ENCODE measurements around the gene AOC2. TPM values are rescaled to one million over a fixed set of nuclear protein-coding genes. Genes with fewer than 3 reads are reported as not detected.

AOC2 gene, protein sequence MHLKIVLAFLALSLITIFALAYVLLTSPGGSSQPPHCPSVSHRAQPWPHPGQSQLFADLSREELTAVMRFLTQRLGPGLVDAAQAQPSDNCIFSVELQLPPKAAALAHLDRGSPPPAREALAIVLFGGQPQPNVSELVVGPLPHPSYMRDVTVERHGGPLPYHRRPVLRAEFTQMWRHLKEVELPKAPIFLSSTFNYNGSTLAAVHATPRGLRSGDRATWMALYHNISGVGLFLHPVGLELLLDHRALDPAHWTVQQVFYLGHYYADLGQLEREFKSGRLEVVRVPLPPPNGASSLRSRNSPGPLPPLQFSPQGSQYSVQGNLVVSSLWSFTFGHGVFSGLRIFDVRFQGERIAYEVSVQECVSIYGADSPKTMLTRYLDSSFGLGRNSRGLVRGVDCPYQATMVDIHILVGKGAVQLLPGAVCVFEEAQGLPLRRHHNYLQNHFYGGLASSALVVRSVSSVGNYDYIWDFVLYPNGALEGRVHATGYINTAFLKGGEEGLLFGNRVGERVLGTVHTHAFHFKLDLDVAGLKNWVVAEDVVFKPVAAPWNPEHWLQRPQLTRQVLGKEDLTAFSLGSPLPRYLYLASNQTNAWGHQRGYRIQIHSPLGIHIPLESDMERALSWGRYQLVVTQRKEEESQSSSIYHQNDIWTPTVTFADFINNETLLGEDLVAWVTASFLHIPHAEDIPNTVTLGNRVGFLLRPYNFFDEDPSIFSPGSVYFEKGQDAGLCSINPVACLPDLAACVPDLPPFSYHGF
- 0.65 and 1.9 TPM in 2 replicates for total RNA-seq

DNA sequence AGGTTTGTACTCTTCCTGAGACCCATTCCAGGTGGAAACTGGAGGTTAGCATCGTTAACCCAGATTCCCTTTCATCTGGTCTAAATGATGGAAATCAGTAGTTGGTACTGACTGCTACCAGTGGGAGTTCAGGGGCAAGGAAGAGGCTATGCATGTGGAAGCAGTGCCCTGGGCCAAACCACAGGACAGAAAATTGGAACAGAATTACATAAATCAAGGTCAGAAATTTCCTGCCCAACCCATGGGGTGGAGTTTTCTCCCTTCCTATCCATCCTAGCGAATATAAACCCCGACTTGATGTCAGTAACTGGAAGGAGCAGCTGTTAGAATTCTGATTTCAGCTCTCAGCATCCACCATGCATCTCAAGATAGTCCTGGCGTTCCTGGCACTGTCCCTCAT, at the start of gene AOC2:
AOC2 (plus strand) TSS at position 310 of the 400 bp plus-strand sequence; CDS start at position 357, 47 bp downstream.

DNA sequence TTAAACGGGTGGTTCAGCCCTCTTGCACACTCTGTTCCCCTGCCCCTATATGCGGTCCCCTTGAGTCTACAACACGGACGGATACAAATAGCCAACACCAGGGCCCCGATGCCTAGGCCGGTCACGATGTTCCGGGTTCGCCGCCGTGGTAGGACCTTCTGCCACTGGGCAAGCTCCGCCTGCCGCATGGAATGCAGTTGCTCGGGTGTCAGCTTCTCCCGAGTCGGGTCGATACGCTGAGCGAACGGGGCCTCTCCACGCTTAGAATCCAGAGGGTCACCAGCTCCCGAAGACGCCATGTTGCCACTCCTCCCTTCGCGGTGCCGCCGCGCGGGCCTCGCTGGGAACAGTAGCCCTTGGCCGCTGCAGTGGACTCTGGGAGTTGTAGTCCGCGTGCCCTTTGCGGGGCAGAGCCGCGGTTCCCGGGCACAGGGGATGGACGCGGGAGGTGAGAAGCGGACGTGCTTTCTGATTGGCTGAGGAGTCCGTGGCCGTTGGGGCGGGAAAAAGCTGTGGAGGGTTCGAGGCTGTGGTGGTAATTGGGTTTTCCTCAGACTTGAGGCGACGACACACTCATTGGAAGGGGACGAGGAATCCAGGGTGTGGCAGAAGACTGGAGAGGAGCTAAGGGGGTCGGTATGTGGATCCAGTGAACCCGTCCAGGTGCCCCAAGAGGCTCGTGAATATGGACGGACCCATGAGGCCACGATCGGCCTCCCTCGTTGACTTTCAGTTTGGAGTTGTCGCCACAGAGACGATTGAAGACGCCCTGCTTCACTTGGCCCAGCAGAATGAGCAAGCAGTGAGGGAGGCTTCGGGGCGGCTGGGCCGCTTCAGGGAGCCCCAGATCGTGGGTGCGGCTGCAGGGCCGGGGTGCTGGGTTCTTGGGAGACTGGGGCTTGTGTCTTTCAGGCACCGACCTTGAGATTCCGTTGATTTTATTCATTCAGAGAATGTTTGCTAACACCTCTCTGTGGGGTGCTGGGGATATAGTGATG, 45.7 kb upstream of the AOC2 start, which contains the start of the genes CNTD1 and COA3:
CNTD1 (plus strand) TSS at position 479 of the 998 bp plus-strand sequence; CDS start at position 686, 207 bp downstream.
COA3 (minus strand) TSS at position 322 of the 998 bp plus-strand sequence; CDS start at position 299, 23 bp downstream.

DNA sequence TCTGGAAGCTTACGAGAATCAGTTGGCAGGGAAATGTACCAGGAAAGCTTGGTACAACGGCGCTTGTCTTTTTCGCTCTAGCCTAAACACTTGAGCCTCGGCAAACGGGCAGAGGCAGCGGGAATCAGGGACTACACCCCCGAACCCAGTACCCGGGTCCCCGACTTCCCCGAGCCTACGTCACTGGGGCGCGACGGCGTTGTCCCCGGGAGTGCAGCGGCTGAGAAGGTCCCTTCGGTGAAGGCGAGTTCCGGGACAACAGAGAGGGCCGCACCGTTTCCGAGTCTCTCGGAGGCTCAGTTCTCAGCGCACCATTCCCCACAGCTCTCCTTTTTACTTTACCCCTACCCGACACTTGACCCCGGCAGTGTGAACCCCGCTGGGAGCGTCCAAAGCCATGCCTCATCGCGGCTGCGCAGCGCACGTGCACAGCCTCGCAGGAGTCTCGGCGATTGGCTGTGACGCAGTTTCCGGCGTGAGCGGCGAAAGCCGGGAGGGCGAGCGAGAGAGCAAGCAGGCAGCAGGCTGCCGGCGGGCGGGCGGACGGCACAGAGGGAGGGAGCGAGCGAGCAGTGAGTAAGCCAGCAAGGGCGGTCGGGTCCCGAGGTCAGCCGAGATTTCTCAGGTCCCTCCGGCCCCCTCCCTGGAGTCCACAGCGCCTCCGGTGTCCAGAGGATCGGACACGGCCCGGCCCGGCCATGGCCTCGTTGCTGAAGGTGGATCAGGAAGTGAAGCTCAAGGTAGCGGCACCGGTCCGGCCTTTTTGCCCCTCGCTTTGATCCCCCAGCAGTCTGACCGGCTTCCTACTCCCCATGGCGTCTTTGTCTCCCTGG, 11.2 kb upstream of the AOC2 start, which contains the start of gene PSME3:
PSME3 (plus strand) TSS at position 464 of the 833 bp plus-strand sequence; CDS start at position 699, 235 bp downstream.

DNA sequence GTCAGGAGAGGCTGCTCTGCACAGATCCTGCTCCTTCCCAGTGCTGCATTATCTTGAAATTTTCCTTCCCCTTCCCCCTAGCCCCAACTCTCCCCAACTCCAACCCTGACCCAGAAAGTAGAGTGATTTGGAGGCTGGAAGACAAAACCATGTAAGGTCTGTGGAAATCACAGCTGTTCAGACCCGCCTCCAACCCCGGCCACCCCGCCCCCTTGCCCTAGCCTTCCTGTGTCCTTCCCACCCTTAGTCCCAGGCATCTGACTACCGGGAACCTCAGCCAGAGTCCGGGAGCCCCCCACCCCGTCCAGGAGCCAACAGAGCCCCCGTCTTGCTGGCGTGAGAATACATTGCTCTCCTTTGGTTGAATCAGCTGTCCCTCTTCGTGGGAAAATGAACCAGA, 6.6 kb downstream of the AOC2 start, which contains the start of gene AOC3:
AOC3 (plus strand) TSS at position 246 of the 400 bp plus-strand sequence; CDS start at position 391, 145 bp downstream.

Small RNA genes within 50 kb of the gene (small RNA-seq; reads per million reads assigned to genes)
- gene MIR6781, result 0.13 reads per million
- not detected for gene RNU6-287P

Other genes starting within 250 kb of the AOC2 start
- gene RETREG3, start 235.2 kb upstream of the AOC2 start, total RNA-seq, result 62.4 and 80.3 TPM in 2 replicates
- gene TUBG1, start 234.9 kb upstream of the AOC2 start, total RNA-seq, result 57.5 and 64.1 TPM in 2 replicates
- gene TUBG2, start 185.3 kb upstream of the AOC2 start, total RNA-seq, result 6.1 and 9.5 TPM in 2 replicates
- 9.6 and 18.0 TPM in 2 replicates for gene PLEKHH3, start 167.6 kb upstream of the AOC2 start, total RNA-seq
- gene CCR10, start 162.7 kb upstream of the AOC2 start, total RNA-seq, result 2.1 and 2.6 TPM in 2 replicates
- 23.8 and 30.2 TPM in 2 replicates for gene CNTNAP1, start 162.0 kb upstream of the AOC2 start, total RNA-seq
- 18.0 and 19.2 TPM in 2 replicates for gene EZH1, start 99.5 kb upstream of the AOC2 start, total RNA-seq
- 7.6 and 19.6 TPM in 2 replicates for gene RAMP2, start 83.4 kb upstream of the AOC2 start, total RNA-seq
- gene VPS25, start 71.1 kb upstream of the AOC2 start, total RNA-seq, result 46.1 and 50.1 TPM in 2 replicates
- gene WNK4, start 64.0 kb upstream of the AOC2 start, total RNA-seq, result 1.3 and 2.6 TPM in 2 replicates
- gene COA3, start 45.9 kb upstream of the AOC2 start, total RNA-seq, result 43.2 and 46.4 TPM in 2 replicates
- under 0.01 TPM in 1 of 2 replicates, not detected in the other for gene CNTD1, start 45.7 kb upstream of the AOC2 start, total RNA-seq
- gene BECN1, start 20.3 kb upstream of the AOC2 start, total RNA-seq, result 81.2 and 86.2 TPM in 2 replicates
- 109 and 148 TPM in 2 replicates for gene PSME3, start 11.2 kb upstream of the AOC2 start, total RNA-seq
- gene AOC3, start 6.6 kb downstream of the AOC2 start, total RNA-seq, result under 0.01 TPM in 2 replicates
- not detected in 2 replicates for gene G6PC1, start 56.2 kb downstream of the AOC2 start, total RNA-seq
- 12.9 and 17.6 TPM in 2 replicates for gene AARSD1, start 119.9 kb downstream of the AOC2 start, total RNA-seq
- 0.33 and 0.38 TPM in 2 replicates for gene PTGES3L, start 135.5 kb downstream of the AOC2 start, total RNA-seq
- gene RUNDC1, start 136.0 kb downstream of the AOC2 start, total RNA-seq, result 10.2 and 11.8 TPM in 2 replicates
- gene RPL27, start 153.8 kb downstream of the AOC2 start, total RNA-seq, result 1,055 and 1,604 TPM in 2 replicates
- 7.8 and 10.5 TPM in 2 replicates for gene IFI35, start 162.2 kb downstream of the AOC2 start, total RNA-seq
- gene VAT1, start 177.8 kb downstream of the AOC2 start, total RNA-seq, result 345 and 356 TPM in 2 replicates
- gene RND2, start 180.7 kb downstream of the AOC2 start, total RNA-seq, result under 0.01 and 0.10 TPM in 2 replicates